ENCODE results near the gene CIRBP.
"Not testable (repeated sequence)": the region's sequence is repeated elsewhere in the genome, so short reads cannot be mapped to it uniquely, and the experiment has no call there.

CIRBP gene

GRCh38 chr19:1313695-1314613 is 44.8 kb downstream of the CIRBP start:
- no peak for DNase-seq

GRCh38 chr19:1315470-1316166 is 46.5 kb downstream of the CIRBP start:
- DNase-seq: peak; percentile 43

- no peak for DNase-seq
Measured at GRCh38 chr19:1316466-1316865, 47.3 kb downstream of the CIRBP start.

GRCh38 chr19:1317274-1318003 is 48.3 kb downstream of the CIRBP start:
- DNase-seq: no peak

- DNase-seq: no peak
Measured at GRCh38 chr19:1318678-1319471, 49.7 kb downstream of the CIRBP start.

- not testable (repeated sequence) for DNase-seq
Measured at GRCh38 chr19:1320282-1320650, 51.1 kb downstream of the CIRBP start.

- no peak for DNase-seq
Measured at GRCh38 chr19:1321539-1321938, 52.4 kb downstream of the CIRBP start.

GRCh38 chr19:1322198-1322981 is 53.3 kb downstream of the CIRBP start:
- no peak for DNase-seq

GRCh38 chr19:1324249-1324805 is 55.2 kb downstream of the CIRBP start:
- no peak for DNase-seq
